ENCODE measurements around the gene MLF1. TPM values are rescaled to one million over a fixed set of nuclear protein-coding genes. Genes with fewer than 3 reads are reported as not detected.

Gene MLF1
- total RNA-seq, 1 experiment from 2014 or later = 43.7 TPM

GRCh38 chr3:158552124-158552523 lies 18.9 kb upstream of the MLF1 start:
- Histone ChIP-seq H3K36me3 (ENCODE audit: control insufficient read depth in 1 of 2, insufficient read depth in 2 of 2, low read length in 2 of 2) (no peaks in the 10 kb centered on the region), H3K4me1 (ENCODE audit: control insufficient read depth in 1 of 2, insufficient read depth in 2 of 2, low read length in 2 of 2) (no peaks in the 10 kb centered on the region), H4K20me1 (ENCODE audit: insufficient read depth) (no peaks in the 10 kb centered on the region), H3K9me3 (ENCODE audit: control insufficient read depth in 1 of 2, insufficient read depth in 1 of 2, low read depth in 1 of 2, low read length in 2 of 2) (no peaks in the 10 kb centered on the region), H3K27me3 (ENCODE audit: insufficient read depth, low read length) (no peaks in the 10 kb centered on the region), H2AFZ (ENCODE audit: low read depth, low read length, poor library complexity, severe bottlenecking) (no peak overlapping the region), H3K4me2 (ENCODE audit: low read length) (no peak overlapping the region), H3K27ac (ENCODE audit: low read depth, low read length) (no peak overlapping the region), H3K79me2 (ENCODE audit: insufficient read depth, low read length) (no peaks in the 10 kb centered on the region), H3K4me3 (replicated peaks in 1 of 2; ENCODE audit: low read depth in 1 of 2, low read length in 2 of 2) (no peak overlapping the region), H3K9ac (ENCODE audit: low read length) (no peak overlapping the region), H3K9me2 (ENCODE audit: insufficient read depth) (no peaks in the 10 kb centered on the region)
- RAD21 ChIA-PET (ENCODE audit: low non-redundant PET in 1 of 2, low total read pairs in 2 of 2, uncharacterized antibody in 2 of 2, unreplicated experiment in 2 of 2) = no interaction called here
- CTCF ChIA-PET = no interaction called here
- intact Hi-C loops (cut with micrococcal nuclease) = no loop called here
- no peak for ATAC-seq
- DNase-seq (ENCODE audit: low read depth, low spot score) = no peak
- POLR2A ChIA-PET = no interaction called here
- no TSS peak for BruUV-seq (replicated peaks)
- TF ChIP-seq TCF7L2 (IDR thresholded peaks at IDR 0.05; ENCODE audit: borderline replicate concordance, extremely low read depth, insufficient read depth, insufficient read length) (no peak), RAD21 (IDR thresholded peaks at IDR 0.05; ENCODE audit: low read depth) (no peak), CEBPB (IDR thresholded peaks at IDR 0.05; ENCODE audit: low read depth) (no peak)

DNA sequence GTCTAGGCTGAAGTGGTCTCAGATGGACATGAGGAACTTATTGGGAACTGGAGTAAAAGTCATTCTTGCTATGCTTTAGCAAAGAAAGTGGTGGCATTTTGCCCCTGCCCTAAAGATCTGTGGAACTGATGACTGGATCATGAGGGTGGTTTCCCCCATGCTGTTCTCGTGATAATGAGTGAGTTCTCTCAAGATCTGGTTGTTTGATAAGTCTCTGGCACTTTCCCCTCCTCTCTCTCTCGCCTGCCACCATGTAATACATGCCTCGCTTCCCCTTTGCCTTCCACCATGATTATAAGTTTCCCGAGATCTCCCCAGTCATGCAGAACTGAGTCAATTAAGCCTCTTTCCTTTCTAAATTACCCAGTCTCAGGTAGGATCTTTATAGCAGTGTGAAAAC lies 11.5 kb upstream of the MLF1 start:
- ChIA-PET CTCF (interaction anchor here (0.6 kb wide), 1 partner anchor 72 kb away, joined by 5 read pairs; no protein-coding TSS in a partner anchor), RAD21 (ENCODE audit: low non-redundant PET in 1 of 2, low total read pairs in 2 of 2, uncharacterized antibody in 2 of 2, unreplicated experiment in 2 of 2) (no interaction called here), POLR2A (interaction anchor here (0.6 kb wide), 1 partner anchor 1031 kb away, joined by 3 read pairs; no protein-coding TSS in a partner anchor)
- no peak for TF ChIP-seq EZH2phosphoT487 (IDR thresholded peaks at IDR 0.05; ENCODE audit: borderline replicate concordance)
- TF ChIP-seq CTCF (IDR thresholded peaks at IDR 0.05 in 2 of 3, conservative IDR thresholded peaks at IDR 0.05 in 1 of 3; ENCODE audit: borderline replicate concordance in 1 of 3, insufficient read depth in 1 of 3, low read depth in 2 of 3, low read length in 2 of 3) = no peak
- no peak for TF ChIP-seq RAD21 (IDR thresholded peaks at IDR 0.05; ENCODE audit: low read depth)
- TF ChIP-seq SRF (IDR thresholded peaks at IDR 0.05; ENCODE audit: low read depth) = no peak
- no peak for TF ChIP-seq EGR1 (IDR thresholded peaks at IDR 0.05; ENCODE audit: low read depth)
- no peaks in the 10 kb centered on the region for H4K20me1 ChIP-seq (ENCODE audit: insufficient read depth)
- no peaks in the 10 kb centered on the region for H3K4me1 ChIP-seq (ENCODE audit: control insufficient read depth in 1 of 2, insufficient read depth in 2 of 2, low read length in 2 of 2)
- H3K79me2 ChIP-seq (ENCODE audit: insufficient read depth, low read length) = no peaks in the 10 kb centered on the region
- H3K27me3 ChIP-seq (ENCODE audit: insufficient read depth, low read length) = no peaks in the 10 kb centered on the region
- no TSS peak for BruUV-seq (replicated peaks)
- no peak overlapping the region for H3K4me3 ChIP-seq (replicated peaks in 1 of 2; ENCODE audit: low read depth in 1 of 2, low read length in 2 of 2)
- H3K4me2 ChIP-seq (ENCODE audit: low read length) = no peak overlapping the region
- no peak overlapping the region for H3K9ac ChIP-seq (ENCODE audit: low read length)
- no peaks in the 10 kb centered on the region for H3K9me3 ChIP-seq (ENCODE audit: control insufficient read depth in 1 of 2, insufficient read depth in 1 of 2, low read depth in 1 of 2, low read length in 2 of 2)
- no peak overlapping the region for H3K27ac ChIP-seq (ENCODE audit: low read depth, low read length)
- H2AFZ ChIP-seq (ENCODE audit: low read depth, low read length, poor library complexity, severe bottlenecking) = no peak overlapping the region
- ATAC-seq = no peak
- H3K9me2 ChIP-seq (ENCODE audit: insufficient read depth) = no peaks in the 10 kb centered on the region
- H3K36me3 ChIP-seq (ENCODE audit: control insufficient read depth in 1 of 2, insufficient read depth in 2 of 2, low read length in 2 of 2) = no peaks in the 10 kb centered on the region
- intact Hi-C loops (cut with micrococcal nuclease) = no loop called here
- no peak for DNase-seq (ENCODE audit: low read depth, low spot score)

All from HCT116 (cell line).